DMS79 treated with DMSO at 0.1 percent for 48 hours (cell line): ENCODE data around the gene KIAA1328.

Experiments used
- DNase-seq: peaks from one replicate; lab custom pipeline; 2025; lab: John Stamatoyannopoulos, UW

The KIAA1328 gene

DNA sequence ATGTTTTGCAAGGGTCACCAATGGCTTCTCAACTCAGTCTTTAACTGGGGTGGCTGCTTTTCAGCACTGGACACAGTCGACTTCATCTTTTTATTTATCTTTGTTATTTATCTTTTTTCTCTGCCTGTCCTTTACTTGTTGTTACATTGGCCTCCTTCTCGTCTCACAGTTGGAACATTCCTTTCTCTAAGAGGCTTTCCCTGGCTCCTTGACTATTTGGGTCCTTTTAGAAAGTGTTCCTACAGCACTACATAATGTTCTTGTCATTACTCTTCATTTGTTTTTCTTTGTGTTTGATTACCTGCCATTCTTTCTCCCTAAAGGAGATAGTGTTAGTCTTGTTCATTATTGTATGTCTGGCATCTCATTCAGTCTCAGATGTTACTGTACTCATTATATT, 122.0 kb downstream of the KIAA1328 start:
- no peak for DNase-seq

DNA sequence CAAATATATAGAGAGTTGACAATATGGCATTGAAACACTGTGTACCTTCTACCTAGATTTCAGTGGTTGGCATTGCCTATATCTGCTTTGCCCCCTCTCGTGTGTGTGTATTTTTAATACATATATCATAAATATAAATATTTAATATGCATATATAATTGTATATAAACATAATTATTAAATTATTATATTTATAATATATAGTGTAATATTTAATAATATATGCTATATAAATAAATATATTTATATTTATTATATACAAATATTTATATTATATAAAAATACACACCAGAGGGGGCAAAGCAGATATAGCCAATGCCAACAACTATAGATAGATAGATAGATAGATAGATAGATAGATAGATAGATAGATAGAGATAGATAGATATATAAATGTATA, 124.1 kb downstream of the KIAA1328 start:
- no peak for DNase-seq

DNA sequence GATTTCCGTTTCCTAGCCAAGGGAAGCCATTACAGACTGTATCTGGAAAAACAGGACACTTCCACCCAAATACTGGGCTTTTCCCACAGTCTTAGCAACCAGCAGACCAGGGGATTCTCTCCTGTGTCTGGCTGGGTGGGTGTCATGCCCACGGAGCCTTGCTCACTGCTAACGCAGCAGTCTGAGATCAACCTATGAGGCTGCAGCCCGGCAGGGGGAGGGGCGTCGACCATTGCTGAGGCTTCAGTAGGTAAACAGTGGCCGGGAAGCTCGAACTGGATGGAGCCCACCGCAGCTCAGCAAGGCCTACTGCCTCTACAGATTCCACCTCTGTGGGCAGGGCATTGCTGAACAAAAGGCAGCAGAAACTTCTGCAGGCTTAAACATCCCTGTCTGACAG, 131.1 kb downstream of the KIAA1328 start:
- DNase-seq: no peak

DNA sequence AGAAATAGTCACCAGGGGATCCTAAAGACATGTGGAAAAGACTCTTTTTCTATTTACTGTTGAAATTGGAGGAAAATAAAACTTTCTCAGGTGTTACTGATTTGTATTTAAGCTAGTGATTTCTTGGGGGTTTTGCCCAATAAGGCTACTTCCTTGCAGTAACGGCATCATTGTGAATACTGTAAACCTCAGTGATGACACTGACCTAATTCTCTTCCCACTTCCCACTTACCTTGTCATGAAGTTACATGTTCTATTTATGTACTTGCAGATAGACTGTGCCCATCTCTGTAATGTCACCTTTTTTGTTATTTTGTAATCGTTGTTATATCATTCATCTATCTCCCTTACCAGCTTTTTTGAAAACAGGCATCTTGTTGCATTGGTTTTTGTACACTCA, 134.5 kb downstream of the KIAA1328 start:
- no peak for DNase-seq

DNA sequence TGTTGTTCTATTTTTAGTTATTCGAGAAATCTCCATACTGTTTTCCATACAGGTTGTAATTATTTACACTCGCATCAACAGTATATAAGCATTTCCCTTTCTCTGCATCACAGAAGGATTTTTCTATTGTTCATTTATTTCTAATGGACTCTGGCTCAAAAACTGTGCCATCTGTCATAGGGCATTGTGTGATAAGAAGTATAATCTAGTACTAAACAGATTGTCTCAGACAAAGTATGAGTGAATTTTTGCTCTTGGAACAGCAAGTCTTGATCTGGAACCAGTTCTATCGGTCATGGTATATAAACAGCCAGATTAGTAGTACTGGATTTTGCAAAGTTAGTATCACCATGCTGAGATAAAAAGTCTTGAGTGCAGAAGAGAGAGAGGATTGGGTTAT, 145.8 kb downstream of the KIAA1328 start:
- no peak for DNase-seq

DNA sequence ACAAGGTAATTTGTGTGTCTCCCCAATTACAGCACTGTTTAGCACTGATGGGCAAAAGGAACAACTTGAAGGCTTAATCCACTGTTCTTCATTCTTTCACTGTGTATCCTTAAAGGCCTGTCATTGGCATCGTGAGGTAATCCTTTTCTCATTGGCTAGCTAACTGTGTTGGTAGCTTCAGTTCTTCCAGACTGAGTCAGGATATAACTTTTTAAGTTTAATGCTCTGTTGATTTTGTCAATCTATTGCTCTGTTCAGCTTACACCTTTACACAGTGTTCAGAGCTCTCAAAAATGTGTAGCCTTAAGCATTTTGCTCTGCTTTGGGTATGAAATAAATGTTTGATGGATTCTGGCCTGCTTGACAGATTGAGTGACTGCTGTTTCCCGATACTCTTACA, 148.2 kb downstream of the KIAA1328 start:
- no peak for DNase-seq

DNA sequence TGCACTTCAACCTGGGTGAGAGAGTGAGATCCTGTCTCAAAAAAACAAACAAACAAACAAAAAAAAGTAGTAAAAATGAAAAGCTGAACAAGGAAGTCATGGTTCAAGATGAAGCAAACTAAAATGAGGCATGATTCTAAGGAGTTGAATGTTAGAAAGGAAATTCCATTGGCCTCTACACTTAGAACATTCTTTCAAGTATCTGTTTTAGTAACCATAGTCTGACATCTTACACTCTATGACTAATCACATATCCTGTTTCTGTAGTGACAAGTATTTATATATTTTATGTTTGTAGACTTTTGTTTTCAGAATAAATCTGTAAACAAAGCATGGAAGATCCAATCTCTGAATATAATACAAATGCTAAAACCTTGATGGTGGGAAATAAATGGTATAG, 164.1 kb downstream of the KIAA1328 start:
- DNase-seq: no peak

DNA sequence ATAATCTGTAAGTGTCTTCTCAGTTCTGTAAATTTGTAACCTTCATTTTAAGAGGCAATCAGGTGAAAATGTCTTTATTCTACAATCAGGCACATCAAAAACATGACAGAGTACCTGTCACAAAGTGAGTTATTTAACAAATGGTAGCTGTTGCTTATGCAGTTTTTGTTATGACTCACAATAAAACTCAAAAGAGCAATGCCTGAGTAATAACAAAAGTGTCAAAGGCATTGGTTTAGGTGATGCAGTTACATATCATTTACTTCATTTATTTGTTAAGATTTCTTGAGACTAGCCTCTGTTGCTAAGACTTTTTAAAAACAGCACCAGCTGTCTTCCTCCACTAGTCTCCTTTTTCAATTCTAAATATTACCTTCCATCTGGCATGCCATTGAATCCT, 177.8 kb downstream of the KIAA1328 start:
- DNase-seq: peak; percentile 17

DNA sequence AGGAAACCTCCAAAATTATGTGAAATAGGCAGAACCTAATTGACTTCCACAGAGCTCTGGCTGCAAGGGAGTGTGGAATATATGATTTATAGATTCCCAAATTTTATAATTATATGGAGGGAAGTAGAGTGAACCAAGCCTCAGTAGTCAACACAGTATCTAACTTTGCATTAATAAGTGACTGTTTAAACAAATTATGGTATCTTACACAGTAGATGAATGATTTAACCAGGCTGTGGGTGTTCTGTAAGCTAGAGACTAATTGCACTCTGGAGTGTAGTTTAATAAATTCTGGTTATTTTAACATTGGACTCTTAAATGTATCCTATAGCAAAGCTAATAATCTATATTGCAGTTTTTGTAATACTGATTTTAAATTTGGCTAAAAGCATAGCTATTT, 183.5 kb downstream of the KIAA1328 start:
- DNase-seq: no peak

DNA sequence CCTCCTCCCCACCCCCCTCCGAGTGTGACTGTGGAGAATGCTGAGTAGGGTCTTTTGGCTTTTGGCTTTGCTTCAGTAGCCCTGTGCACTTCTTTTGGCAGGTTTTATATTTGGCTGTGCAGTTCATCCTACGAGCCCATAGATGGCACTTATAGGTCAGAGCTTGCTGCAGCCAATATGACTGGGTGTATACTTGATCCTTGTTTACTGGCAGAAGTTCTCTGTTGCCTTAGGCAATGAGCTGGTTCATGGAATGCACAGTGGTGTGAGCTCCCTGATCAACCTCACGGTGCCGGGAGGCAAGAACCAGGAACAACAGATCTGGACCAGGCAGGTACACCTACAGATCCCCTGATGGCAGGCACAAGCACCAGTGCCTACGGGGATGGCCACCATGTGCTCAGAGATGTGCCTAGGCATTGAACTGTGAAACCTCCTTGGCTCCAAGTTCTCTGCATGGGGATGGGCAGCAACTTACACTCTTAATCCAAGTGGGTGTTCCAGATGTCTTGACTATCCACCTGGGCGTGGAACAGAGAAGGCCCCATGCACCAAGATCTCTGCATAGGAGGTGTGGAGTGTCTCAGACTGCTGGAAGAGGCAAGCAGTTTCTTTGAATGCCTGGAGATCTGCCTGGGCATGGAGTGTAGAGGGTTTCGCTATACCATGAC, 190.4 kb downstream of the KIAA1328 start:
- DNase-seq: no peak

DNA sequence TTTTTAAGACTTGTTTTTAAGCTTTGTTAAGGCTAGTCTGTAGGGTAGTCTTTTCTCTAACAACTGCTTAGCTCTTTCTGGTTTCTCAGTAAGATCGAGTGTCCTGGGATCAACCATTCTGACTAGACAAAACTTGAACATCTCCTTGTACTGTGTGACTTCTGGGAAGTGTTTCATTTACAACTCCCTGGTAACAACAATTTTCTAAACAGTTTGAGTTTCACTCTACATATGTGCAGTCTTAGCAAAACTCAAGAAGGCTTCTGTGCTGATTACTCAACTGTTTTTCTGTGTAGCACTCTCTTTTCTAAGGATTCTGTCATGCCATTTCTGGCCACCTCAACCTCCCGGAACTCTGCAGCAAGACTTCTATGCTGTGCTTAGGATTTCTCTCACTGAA, 204.5 kb downstream of the KIAA1328 start:
- DNase-seq: no peak

DNA sequence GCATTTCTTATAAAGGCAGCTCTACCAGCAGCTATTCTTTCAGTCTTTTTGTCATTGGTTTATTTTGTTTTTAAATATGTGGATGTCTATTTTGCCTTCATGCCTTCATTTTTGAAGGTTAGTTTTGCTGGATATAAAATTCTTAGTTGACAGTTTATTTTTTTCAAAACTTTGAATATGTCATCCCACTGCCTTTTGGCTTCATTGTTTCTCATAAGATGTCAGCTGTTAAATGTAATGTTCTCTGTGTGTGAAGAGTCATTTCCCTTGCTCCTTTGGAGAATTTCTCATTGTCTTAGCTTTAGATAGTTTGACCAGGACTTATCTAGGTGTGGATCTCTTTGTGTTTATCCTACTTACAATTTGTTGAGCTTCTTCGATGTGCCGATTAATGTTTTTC, 213.5 kb downstream of the KIAA1328 start:
- no peak for DNase-seq

DNA sequence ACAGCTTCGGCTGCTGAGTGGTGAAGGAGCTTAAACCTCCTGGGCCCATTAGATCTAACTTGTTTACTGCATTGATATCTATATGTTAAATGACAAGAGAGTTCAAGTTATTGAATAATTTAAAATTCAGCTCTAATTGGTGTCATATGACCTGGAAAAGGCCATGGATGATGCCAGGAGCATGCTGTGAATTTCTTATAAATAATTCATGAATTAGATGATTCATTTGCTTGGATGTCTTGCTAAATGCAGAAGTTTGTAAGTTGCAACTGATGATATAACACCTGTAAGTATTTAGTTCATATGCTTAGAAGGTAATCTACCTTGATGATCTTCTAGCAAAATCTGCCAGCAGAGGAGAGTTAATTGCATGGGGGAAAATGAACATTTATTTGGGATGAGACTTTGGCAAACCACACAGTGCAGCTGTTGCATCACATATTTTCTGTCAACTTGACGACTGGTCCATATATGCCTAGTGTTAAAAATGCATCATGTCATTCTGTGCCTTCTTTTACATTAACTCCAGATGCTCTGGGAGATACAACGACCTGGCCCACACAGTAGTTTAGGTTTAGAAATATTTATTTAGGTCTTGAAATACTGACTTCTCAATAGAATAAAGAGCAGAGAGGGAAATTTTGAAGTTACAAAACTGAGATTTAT, 226.3 kb downstream of the KIAA1328 start:
- no peak for DNase-seq

DNA sequence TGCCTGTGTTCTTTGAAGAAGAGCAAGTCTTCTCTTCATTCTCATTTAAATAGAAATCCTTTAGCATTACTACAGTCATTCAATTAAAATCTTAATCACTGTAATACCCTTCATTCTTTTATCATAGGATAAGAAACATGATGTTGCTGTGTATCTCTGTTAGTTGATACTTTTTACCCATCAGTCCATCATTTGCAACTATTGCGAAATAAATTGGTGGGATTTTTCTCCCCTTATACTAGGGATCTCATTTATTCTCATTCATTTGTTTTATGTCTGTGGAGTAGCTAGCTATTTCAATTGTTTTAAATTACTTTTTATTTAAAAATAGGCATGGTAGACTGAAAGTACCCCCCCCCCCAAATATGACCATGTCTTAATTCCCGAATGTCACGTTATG, 235.3 kb downstream of the KIAA1328 start:
- DNase-seq: no peak

DNA sequence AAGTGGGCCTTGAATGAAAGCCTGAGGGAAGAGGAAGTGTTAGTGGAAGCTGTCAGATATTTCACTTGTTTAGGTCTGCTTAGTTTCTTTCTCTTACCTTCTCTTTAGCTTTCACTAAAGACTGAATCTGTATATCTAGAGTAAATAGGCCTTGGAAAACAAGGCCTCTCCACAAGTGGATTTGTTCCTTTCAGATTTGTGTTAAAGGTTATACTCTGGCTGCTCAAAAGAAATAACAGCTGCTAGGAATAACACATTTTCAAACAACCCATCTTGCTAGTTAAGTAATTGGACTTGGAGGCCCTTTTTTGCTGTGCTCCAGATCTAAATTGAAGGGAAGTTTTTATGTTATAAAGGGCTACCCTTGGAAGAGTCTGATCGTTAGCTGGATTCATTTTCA, 236.3 kb downstream of the KIAA1328 start:
- DNase-seq: no peak

DNA sequence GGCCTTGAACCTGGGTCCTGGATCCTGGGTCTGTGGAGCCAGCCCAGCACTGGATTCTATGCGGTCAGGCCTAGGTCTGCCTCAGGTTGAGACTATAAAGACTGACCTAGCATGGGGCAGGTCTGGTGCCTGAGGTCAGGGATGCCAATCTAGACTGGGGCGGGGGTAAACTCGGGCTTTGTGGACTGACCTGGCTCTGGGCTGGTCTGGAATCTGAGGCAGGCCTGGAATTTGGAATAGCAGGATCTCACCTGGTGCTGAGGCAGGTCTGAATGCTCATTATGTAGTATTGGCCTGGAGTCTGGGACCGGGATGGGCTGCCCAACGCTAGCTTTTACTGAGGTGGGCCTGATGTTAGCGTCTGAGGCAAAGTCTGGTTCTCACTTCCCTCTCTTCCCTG, 256.0 kb downstream of the KIAA1328 start:
- DNase-seq: no peak

DNA sequence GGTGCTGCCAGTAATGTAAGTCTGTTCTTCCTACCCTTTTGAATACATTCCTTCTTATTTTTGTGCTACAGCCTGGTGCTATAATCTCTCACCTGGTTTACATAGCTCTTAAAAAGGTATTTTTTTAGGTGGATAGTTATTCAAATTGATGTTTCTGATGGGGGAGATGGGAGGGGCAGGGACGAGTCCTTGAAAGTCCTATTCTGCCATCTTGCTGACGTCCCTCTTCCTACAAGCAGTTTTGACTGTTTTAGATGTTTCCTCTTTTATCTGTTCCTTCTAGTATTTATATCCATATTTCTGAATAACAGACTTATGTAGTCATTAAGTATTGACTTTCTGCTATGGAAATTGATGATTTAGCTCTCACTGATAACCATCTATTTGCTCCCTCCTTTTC, 256.4 kb downstream of the KIAA1328 start:
- no peak for DNase-seq

DNA sequence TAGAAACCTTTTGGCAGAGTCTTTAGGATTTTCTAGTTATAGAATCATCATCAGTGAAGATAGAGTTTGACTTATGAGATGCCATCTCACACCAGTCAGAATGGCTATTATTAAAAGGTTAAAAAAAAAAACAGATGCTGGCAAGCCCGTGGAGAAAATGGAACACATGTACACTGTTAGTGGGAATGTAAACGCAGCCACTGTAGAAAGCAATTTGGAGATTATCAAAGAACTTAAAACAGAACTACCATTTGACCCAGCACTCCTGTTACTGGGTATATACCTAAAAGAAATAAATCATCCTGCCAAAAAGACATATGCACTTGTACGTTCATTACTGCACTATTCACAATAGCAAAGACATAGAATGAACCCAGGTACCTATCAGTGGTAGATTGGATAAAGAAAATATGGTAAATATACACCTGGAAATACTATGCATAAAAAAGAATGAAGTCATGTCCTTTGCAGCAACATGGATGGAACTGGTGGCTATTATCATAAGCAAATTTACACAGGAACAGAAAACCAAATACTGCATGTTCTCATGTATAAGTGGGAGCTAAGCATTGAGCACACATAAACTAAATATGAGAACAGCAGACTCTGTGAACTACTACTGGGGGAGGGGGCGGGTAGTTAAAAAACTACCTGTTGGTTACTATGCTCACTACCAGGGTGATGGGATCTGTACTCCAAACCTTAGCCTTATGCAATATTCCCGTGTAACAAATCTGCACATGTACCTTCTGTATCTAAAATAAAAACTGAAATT, 279.0 kb downstream of the KIAA1328 start:
- DNase-seq: no peak

DNA sequence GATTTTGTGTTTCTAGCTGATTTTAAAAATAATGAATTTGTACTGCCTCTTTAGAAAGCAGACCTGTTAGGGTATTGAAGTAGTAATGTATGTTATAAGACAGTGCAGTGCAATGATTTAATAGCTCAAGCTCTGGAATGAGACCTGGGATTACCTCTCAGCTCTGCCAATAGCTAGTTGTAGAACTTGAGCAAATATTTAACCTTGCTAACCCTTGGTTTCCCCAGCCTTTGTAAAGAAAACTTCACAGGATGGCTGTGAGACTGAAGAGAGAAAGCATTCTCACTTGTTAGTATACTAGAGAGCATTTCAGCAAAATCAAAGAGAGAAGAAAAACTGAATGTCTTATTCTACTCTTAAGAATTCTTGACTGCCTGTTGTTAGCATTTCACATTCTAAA, 293.9 kb downstream of the KIAA1328 start:
- no peak for DNase-seq

DNA sequence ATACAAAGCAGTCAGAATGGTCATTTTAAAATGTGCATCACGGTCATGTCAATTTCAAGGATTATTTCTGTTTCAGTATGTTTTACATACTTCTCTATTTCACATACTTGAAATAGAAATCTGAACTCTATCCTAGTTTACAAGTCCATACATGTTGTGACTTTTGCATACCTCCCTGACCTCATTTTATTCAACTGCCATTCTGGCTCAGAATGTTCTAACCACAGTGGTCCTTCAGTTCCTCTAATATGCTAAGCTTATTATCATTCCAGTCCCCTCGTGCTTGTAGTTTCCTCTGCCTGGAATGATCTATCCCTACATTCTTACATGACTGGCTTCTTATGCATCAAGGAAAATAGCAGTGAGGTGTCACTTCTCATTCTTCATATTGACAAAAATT, 295.6 kb downstream of the KIAA1328 start:
- DNase-seq: no peak

DNA sequence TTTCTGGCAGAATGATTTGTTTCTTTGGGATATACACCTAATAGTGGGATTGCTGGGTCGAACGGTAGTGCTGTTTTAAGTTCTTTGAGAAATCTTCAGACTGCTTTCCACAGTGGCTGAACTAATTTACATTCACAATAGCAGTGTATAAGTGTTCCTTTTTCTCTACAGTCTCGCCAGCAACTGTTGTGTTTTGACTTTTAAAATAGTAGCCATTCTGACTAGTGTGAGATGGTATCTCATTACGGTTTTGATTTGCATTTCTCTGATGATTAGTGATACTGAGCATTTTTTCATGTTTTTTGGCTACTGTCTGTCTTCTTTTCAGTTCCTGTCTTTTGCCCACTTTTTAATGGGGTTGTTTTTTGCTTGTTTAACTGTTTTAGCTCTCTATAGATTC, 306.2 kb downstream of the KIAA1328 start:
- DNase-seq: no peak

DNA sequence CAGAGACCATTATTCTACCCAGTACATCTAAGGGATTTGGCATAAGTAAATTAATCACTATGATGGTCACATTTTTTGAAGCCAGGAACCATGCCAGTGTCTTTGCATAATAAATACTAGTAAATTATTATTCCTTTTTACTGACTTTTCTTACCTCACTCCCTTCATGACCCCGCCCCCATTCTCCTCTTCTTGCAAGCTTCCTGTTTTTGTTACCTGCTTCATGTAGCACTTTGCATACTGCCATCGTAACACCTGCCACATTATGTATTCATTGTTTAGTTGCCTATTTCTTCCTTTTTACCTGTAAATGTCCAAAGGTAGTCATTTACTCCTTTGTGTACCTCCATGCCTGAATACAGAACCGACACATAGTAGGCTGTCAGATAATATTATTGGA, 309.5 kb downstream of the KIAA1328 start:
- DNase-seq: no peak

DNA sequence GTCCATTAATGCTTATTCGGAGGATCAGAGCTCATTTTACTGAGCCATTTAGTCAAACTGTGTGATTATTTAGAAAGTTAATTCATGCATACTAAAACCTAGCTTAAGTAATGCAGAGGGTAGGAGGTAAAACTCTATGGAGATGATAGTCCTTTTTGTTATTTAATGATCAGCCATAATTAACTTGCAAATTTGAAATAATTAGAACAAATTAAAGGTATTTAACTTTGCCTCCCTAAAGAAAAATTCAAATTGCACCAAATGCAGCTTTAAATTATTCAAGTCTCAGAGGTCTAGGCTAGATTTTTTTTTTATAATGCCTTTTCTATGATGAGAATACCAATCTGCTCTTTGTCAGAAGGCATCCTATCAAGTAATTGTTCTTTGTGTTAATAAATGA, 310.9 kb downstream of the KIAA1328 start:
- DNase-seq: no peak
